Mesenchymal stem cell (in vitro differentiated cells and primary cell): ENCODE data around the gene CNR2.

Source experiments
- DNase-seq: peaks from one replicate; pipeline ENCODE4 v3.0.0-alpha.2; 2013
- H2AFZ ChIP-seq: one replicate; pipeline ENCODE4 v1.6.1; 2013; ENCODE audit warnings: low read depth, mild to moderate bottlenecking, control low read depth, inconsistent platforms, low read length, moderate library complexity
- H2AK5ac ChIP-seq: 2 replicates; pipeline ENCODE4 v1.6.1; 2013; ENCODE audit warnings: low read length, moderate library complexity, mild to moderate bottlenecking, inconsistent platforms; ENCODE audit not compliant: severe bottlenecking
- H2BK120ac ChIP-seq: one replicate; pipeline ENCODE4 v1.6.1; 2013; ENCODE audit warnings: low read depth, mild to moderate bottlenecking, inconsistent platforms, low read length, moderate library complexity
- H2BK12ac ChIP-seq, 2 experiments: one replicate each; pipeline ENCODE4 v1.6.1; 2013; ENCODE audit warnings: inconsistent platforms in 2 of 2, low read length in 2 of 2, mild to moderate bottlenecking in 2 of 2, moderate library complexity in 2 of 2, control low read depth in 1 of 2
- H2BK15ac ChIP-seq: one replicate; pipeline ENCODE4 v1.6.1; 2013; ENCODE audit warnings: mild to moderate bottlenecking, low read depth, inconsistent platforms; ENCODE audit not compliant: poor library complexity, severe bottlenecking
- H2BK5ac ChIP-seq: 2 replicates; pipeline ENCODE4 v1.6.1; 2013; ENCODE audit warnings: low read depth, mild to moderate bottlenecking, low read length, control low read depth, inconsistent platforms; ENCODE audit not compliant: poor library complexity, severe bottlenecking
- H3K14ac ChIP-seq, 2 experiments: one replicate each; pipeline ENCODE4 v1.6.1; 2013; ENCODE audit warnings: inconsistent platforms in 2 of 2, low read length in 2 of 2, control low read depth in 1 of 2, mild to moderate bottlenecking in 1 of 2, moderate library complexity in 1 of 2
- H3K18ac ChIP-seq, 2 experiments: one replicate each; pipeline ENCODE4 v1.6.1; 2013; ENCODE audit warnings: inconsistent platforms in 2 of 2, low read length in 2 of 2, control low read depth in 1 of 2, low read depth in 1 of 2, mild to moderate bottlenecking in 1 of 2
- H3K23ac ChIP-seq, 2 experiments: one replicate each; pipeline ENCODE4 v1.6.1; 2013; ENCODE audit warnings: inconsistent platforms in 2 of 2, low read length in 2 of 2, mild to moderate bottlenecking in 2 of 2, moderate library complexity in 2 of 2, control low read depth in 1 of 2
- H3K27ac ChIP-seq: 2 replicates; pipeline ENCODE4 v1.5.1; 2013; ENCODE audit warnings: mild to moderate bottlenecking, moderate library complexity, low read length, control low read depth, inconsistent platforms; ENCODE audit not compliant: poor library complexity, severe bottlenecking
- H3K27me3 ChIP-seq, 2 experiments: 2 replicates each; pipeline versions ENCODE4 v1.6.1 to v1.7.0; 2013; ENCODE audit warnings: low read length in 2 of 2, mild to moderate bottlenecking in 2 of 2, moderate library complexity in 2 of 2, control low read depth in 1 of 2, inconsistent platforms in 1 of 2; ENCODE audit not compliant: control insufficient read depth in 1 of 2, insufficient read depth in 1 of 2
- H3K36me3 ChIP-seq, 2 experiments: 2 replicates each; pipeline versions ENCODE4 v1.6.1 to v1.7.0; 2013; ENCODE audit warnings: low read length in 2 of 2, control low read depth in 1 of 2, inconsistent platforms in 1 of 2, low read depth in 1 of 2, mild to moderate bottlenecking in 1 of 2; ENCODE audit not compliant: insufficient read depth in 2 of 2, control insufficient read depth in 1 of 2
- H3K4ac ChIP-seq, 2 experiments: one replicate each; pipeline ENCODE4 v1.6.1; 2013; ENCODE audit warnings: inconsistent platforms in 2 of 2, low read length in 2 of 2, mild to moderate bottlenecking in 2 of 2, moderate library complexity in 2 of 2, control low read depth in 1 of 2, low read depth in 1 of 2
- H3K4me1 ChIP-seq: 2 replicates; pipeline ENCODE4 v1.6.1; 2013; ENCODE audit warnings: low read depth, low read length, control low read depth; ENCODE audit not compliant: control insufficient read depth, insufficient read depth
- H3K4me2 ChIP-seq: 2 replicates; pipeline ENCODE4 v1.6.1; 2013; ENCODE audit warnings: low read length, mild to moderate bottlenecking, inconsistent platforms; ENCODE audit not compliant: poor library complexity, severe bottlenecking
- H3K4me3 ChIP-seq, 2 experiments: 2 replicates each; pipeline versions ENCODE4 v1.5.1 to v1.7.0; 2013; ENCODE audit warnings: low read length in 2 of 2, mild to moderate bottlenecking in 2 of 2, control low read depth in 1 of 2, low read depth in 1 of 2; ENCODE audit not compliant: insufficient read depth in 1 of 2
- H3K79me1 ChIP-seq: replicated peaks from 2 replicates; pipeline ENCODE4 v1.6.1; 2013; ENCODE audit warnings: mild to moderate bottlenecking, control low read depth, low read length, inconsistent platforms; ENCODE audit not compliant: poor library complexity, severe bottlenecking
- H3K9ac ChIP-seq: 2 replicates; pipeline ENCODE4 v1.7.0; 2013; ENCODE audit warnings: mild to moderate bottlenecking, low read length, moderate library complexity
- H3K9me3 ChIP-seq: 2 replicates; pipeline ENCODE4 v1.7.0; 2013; ENCODE audit warnings: mild to moderate bottlenecking, low read length; ENCODE audit not compliant: control insufficient read depth
- H4K8ac ChIP-seq: one replicate; pipeline ENCODE4 v1.6.1; 2013; ENCODE audit warnings: inconsistent platforms, mild to moderate bottlenecking, low read length, moderate library complexity
- H4K91ac ChIP-seq: one replicate; pipeline ENCODE4 v1.6.1; 2013; ENCODE audit warnings: mild to moderate bottlenecking, low read length, inconsistent platforms
- WGBS: methylation state at CpG from one replicate; pipeline ENCODE4 v1.1.7; 2013; ENCODE audit warnings: mixed read lengths; 5-methylcytosine and 5-hydroxymethylcytosine counted together

The CNR2 gene

GRCh38 chr1:23906731-23907130 lies 6.4 kb downstream of the CNR2 start:
- Histone ChIP-seq H3K36me3 (peaks cover 0 to 3% of the 10 kb centered on the region in 2 experiments), H4K91ac (no peak overlapping the region), H3K4me1 (peaks cover 8% of the 10 kb centered on the region), H3K79me1 (no peaks in the 10 kb centered on the region), H3K18ac (no peak overlapping the region), H2AFZ (no peak overlapping the region), H3K9me3 (no peaks in the 10 kb centered on the region), H3K27me3 (peaks cover 43 to 73% of the 10 kb centered on the region in 2 experiments), H2AK5ac (no peak overlapping the region), H3K4ac (no peak overlapping the region), H3K4me2 (no peak overlapping the region), H3K14ac (no peak overlapping the region), H2BK120ac (no peak overlapping the region), H2BK15ac (no peak overlapping the region), H2BK5ac (no peak overlapping the region), H3K4me3 (no peak overlapping the region), H4K8ac (no peak overlapping the region), H3K23ac (no peak overlapping the region), H3K9ac (no peak overlapping the region), H3K27ac (no peak overlapping the region), H2BK12ac (no peak overlapping the region)
- WGBS = 94% methylated on average over 1 of the region's 1 CpG
- DNase-seq = no peak

- no peak overlapping the region for H3K18ac ChIP-seq
- peaks cover 52 to 73% of the 10 kb centered on the region in 2 experiments for H3K27me3 ChIP-seq
- no peak overlapping the region for H2AFZ ChIP-seq
- peaks cover 8% of the 10 kb centered on the region for H3K4me1 ChIP-seq
- H2BK120ac ChIP-seq = no peak overlapping the region
- H3K14ac ChIP-seq = peak overlapping the region in 1 of 2 experiments; percentile 48
- no peak overlapping the region for H2BK15ac ChIP-seq
- no peaks in the 10 kb centered on the region for H3K79me1 ChIP-seq
- H3K27ac ChIP-seq = no peak overlapping the region
- no peak overlapping the region for H3K4me2 ChIP-seq
- no peak overlapping the region for H2BK12ac ChIP-seq
- H3K9me3 ChIP-seq = no peaks in the 10 kb centered on the region
- no peak overlapping the region for H3K23ac ChIP-seq
- DNase-seq = no peak
- H3K9ac ChIP-seq = no peak overlapping the region
- H2BK5ac ChIP-seq = no peak overlapping the region
- no peak overlapping the region for H3K4ac ChIP-seq
- WGBS = 90% methylated on average over 3 of the region's 7 CpGs
- H4K8ac ChIP-seq = no peak overlapping the region
- H3K36me3 ChIP-seq = peaks cover 0 to 3% of the 10 kb centered on the region in 2 experiments
- no peak overlapping the region for H4K91ac ChIP-seq
- no peak overlapping the region for H2AK5ac ChIP-seq
- no peak overlapping the region for H3K4me3 ChIP-seq
Measured at GRCh38 chr1:23905461-23906025, 7.6 kb downstream of the CNR2 start.

- Histone ChIP-seq H3K4me1 (peaks cover 8% of the 10 kb centered on the region), H4K8ac (no peak overlapping the region), H3K36me3 (peaks cover 0 to 3% of the 10 kb centered on the region in 2 experiments), H3K4me3 (no peak overlapping the region), H3K27me3 (peaks cover 56 to 72% of the 10 kb centered on the region in 2 experiments), H3K14ac (no peak overlapping the region), H2BK5ac (no peak overlapping the region), H4K91ac (no peak overlapping the region), H3K79me1 (no peaks in the 10 kb centered on the region), H3K9me3 (no peaks in the 10 kb centered on the region), H3K18ac (no peak overlapping the region), H2BK15ac (no peak overlapping the region), H3K23ac (no peak overlapping the region), H2BK12ac (no peak overlapping the region), H3K27ac (no peak overlapping the region), H2AFZ (no peak overlapping the region), H2BK120ac (no peak overlapping the region), H3K4me2 (no peak overlapping the region), H3K9ac (no peak overlapping the region), H3K4ac (no peak overlapping the region), H2AK5ac (no peak overlapping the region)
- DNase-seq = no peak
- WGBS = 86% methylated on average over 9 of the region's 10 CpGs
Measured at GRCh38 chr1:23904748-23905357, 8.3 kb downstream of the CNR2 start.

- Histone ChIP-seq H4K8ac (no peak overlapping the region), H2BK5ac (no peak overlapping the region), H3K36me3 (peaks cover 0 to 3% of the 10 kb centered on the region in 2 experiments), H3K4me1 (peaks cover 8% of the 10 kb centered on the region), H3K4ac (no peak overlapping the region), H2AFZ (no peak overlapping the region), H3K9me3 (no peaks in the 10 kb centered on the region), H3K27me3 (peaks cover 48 to 64% of the 10 kb centered on the region in 2 experiments), H2BK12ac (no peak overlapping the region), H3K4me2 (no peak overlapping the region), H3K14ac (no peak overlapping the region), H2AK5ac (no peak overlapping the region), H3K27ac (no peak overlapping the region), H3K4me3 (no peak overlapping the region), H4K91ac (no peak overlapping the region), H2BK120ac (no peak overlapping the region), H3K9ac (no peak overlapping the region), H3K18ac (no peak overlapping the region), H3K79me1 (no peaks in the 10 kb centered on the region), H2BK15ac (no peak overlapping the region), H3K23ac (peak overlapping the region in 1 of 2 experiments; percentile 27)
- no peak for DNase-seq
- WGBS = 52% methylated on average over 6 of the region's 6 CpGs
Measured at GRCh38 chr1:23903754-23904153, 9.4 kb downstream of the CNR2 start.
